MM.1S (cell line): ENCODE results near the gene PIWIL1.

Experiments used
- CTCF ChIP-seq: fragments of 300-600 bp; sonication (generic); IDR thresholded peaks from 2 replicates; pipeline ENCODE4 v1.5.1; 2016; ENCODE audit warnings: antibody characterized with exemption, low read length, mixed read lengths
- EZH2 ChIP-seq: fragments of 300-600 bp; sonication (generic); optimal IDR thresholded peaks from 2 replicates; pipeline ENCODE3; 2017; ENCODE audit warnings: low read depth, mild to moderate bottlenecking, antibody characterized with exemption, low read length, mixed read lengths

- TF ChIP-seq CTCF (no peak), EZH2 (no peak)
Measured at GRCh38 chr12:130345292-130345691, 7.6 kb downstream of the PIWIL1 start.
